B cell (primary cell): ENCODE data around the gene BTN3A1. TPM values are rescaled to one million over a fixed set of nuclear protein-coding genes. Genes with fewer than 3 reads are reported as not detected.

Experiments used
- ATAC-seq: fragments of 200-7000 bp; cut with Tn5 transposase; one replicate; pipeline ENCODE4 v1.10.0; 2021; ENCODE audit warnings: low read depth, mild to moderate bottlenecking, moderate number of reproducible peaks, moderate library complexity
- CTCF ChIA-PET: fragments of 350-600 bp; sonication (Branson Sonifier 250); formaldehyde crosslinking; loops from one replicate; lab custom pipeline; 2021; ENCODE audit warnings: antibody characterized with exemption, inconsistent platforms; lab: Charles Lee
- POLR2A ChIA-PET: fragments of 350-600 bp; sonication (Branson Sonifier 250); formaldehyde crosslinking; loops from one replicate; lab custom pipeline; 2021; ENCODE audit warnings: antibody characterized with exemption; lab: Charles Lee
- DNase-seq: peaks from one replicate; pipeline ENCODE4 v3.0.0; 2013
- H2AFZ ChIP-seq: 2 replicates; pipeline ENCODE4 v1.6.1; 2012; ENCODE audit warnings: mild to moderate bottlenecking, low read depth, low read length; ENCODE audit not compliant: insufficient read depth, poor library complexity, severe bottlenecking
- H3K27ac ChIP-seq, 2 donors: 1 replicate in 1 of 2; 2 replicates in 1 of 2; pipeline ENCODE4 v1.5.1; 2012 to 2013; ENCODE audit warnings: low read length in 2 of 2, mild to moderate bottlenecking in 2 of 2, moderate library complexity in 1 of 2
- H3K27me3 ChIP-seq, 4 experiments: fragments of 200-600 bp in 1 of 4; sonication (generic) in 1 of 4; replicated peaks in 1 of 4; 1 replicate in 2 of 4; 2 replicates in 2 of 4; pipeline versions ENCODE4 v1.6.1 to v1.7.0; 2013 to 2016; ENCODE audit warnings: low read length in 3 of 4, mild to moderate bottlenecking in 2 of 4, mixed read lengths in 1 of 4, moderate library complexity in 1 of 4; ENCODE audit not compliant: insufficient read depth in 4 of 4, control insufficient read depth in 3 of 4; ENCODE audit errors: control extremely low read depth in 1 of 4
- H3K36me3 ChIP-seq, 2 experiments: replicated peaks in 1 of 2; 1 replicate in 1 of 2; 2 replicates in 1 of 2; pipeline versions ENCODE4 v1.6.1 to v1.7.1; 2013; ENCODE audit warnings: low read length in 1 of 2; ENCODE audit not compliant: insufficient read depth in 2 of 2, control insufficient read depth in 1 of 2; ENCODE audit errors: control extremely low read depth in 1 of 2, extremely low read depth in 1 of 2
- H3K4me1 ChIP-seq, 2 donors: fragments of 200-600 bp in 1 of 2; sonication (generic) in 1 of 2; 1 replicate in 1 of 2; 2 replicates in 1 of 2; pipeline versions ENCODE4 v1.5.1 to v1.6.1; 2013 to 2017; ENCODE audit warnings: low read length in 2 of 2; ENCODE audit not compliant: control insufficient read depth in 2 of 2, insufficient read depth in 2 of 2
- H3K4me2 ChIP-seq: replicated peaks from 2 replicates; pipeline ENCODE3; 2012; ENCODE audit warnings: mild to moderate bottlenecking, low read depth, low read length; ENCODE audit not compliant: poor library complexity, severe bottlenecking
- H3K4me3 ChIP-seq, 5 experiments: fragments of 200-600 bp in 1 of 5; sonication (generic) in 1 of 5; 1 replicate in 3 of 5; 2 replicates in 2 of 5; pipeline versions ENCODE4 v1.5.1 to v1.7.0; 2011 to 2016; ENCODE audit warnings: low read length in 4 of 5, mild to moderate bottlenecking in 4 of 5, low read depth in 2 of 5, control low read depth in 1 of 5, moderate library complexity in 1 of 5; ENCODE audit not compliant: insufficient read depth in 1 of 5; ENCODE audit errors: control extremely low read depth in 1 of 5, extremely low read depth in 1 of 5
- H3K79me2 ChIP-seq: fragments of 200-600 bp; sonication (generic); one replicate; pipeline ENCODE4 v1.6.0; 2016; ENCODE audit warnings: low read length; ENCODE audit not compliant: control insufficient read depth, insufficient read depth
- H3K9ac ChIP-seq: fragments of 200-600 bp; sonication (generic); 2 replicates; pipeline ENCODE4 v1.6.1; 2017; ENCODE audit warnings: mild to moderate bottlenecking, low read length, moderate library complexity
- H3K9me3 ChIP-seq, 3 donors: one replicate each; pipeline versions ENCODE4 v1.6.1 to v1.7.1; 2013; ENCODE audit warnings: low read length in 2 of 3; ENCODE audit not compliant: control insufficient read depth in 2 of 3, insufficient read depth in 1 of 3; ENCODE audit errors: control extremely low read depth in 1 of 3
- H4K20me1 ChIP-seq: 2 replicates; pipeline ENCODE4 v1.6.0; 2012; ENCODE audit warnings: mild to moderate bottlenecking, low read length; ENCODE audit not compliant: insufficient read depth, control insufficient read depth, poor library complexity, severe bottlenecking
- H3K27ac Mint-ChIP-seq: one replicate; pipeline ENCODE4 v1.8.0; 2021; ENCODE audit warnings: mixed read lengths
- H3K27me3 Mint-ChIP-seq: one replicate; pipeline ENCODE4 v1.8.0; 2021; ENCODE audit warnings: mixed read lengths
- H3K4me1 Mint-ChIP-seq: one replicate; pipeline ENCODE4 v1.8.0; 2021; ENCODE audit warnings: mixed read lengths
- H3K4me3 Mint-ChIP-seq: one replicate; pipeline ENCODE4 v1.8.0; 2021; ENCODE audit warnings: mixed read lengths
- H3K9me3 Mint-ChIP-seq: one replicate; pipeline ENCODE4 v1.8.0; 2022; ENCODE audit warnings: mixed read lengths; ENCODE audit not compliant: insufficient read depth
- EZH2 ChIP-seq: IDR thresholded peaks from 2 replicates; pipeline ENCODE4 v1.6.1; 2012; ENCODE audit warnings: borderline replicate concordance, low read depth, mild to moderate bottlenecking, moderate library complexity, low read length; ENCODE audit not compliant: insufficient read depth, poor library complexity, severe bottlenecking
- WGBS: methylation state at CpG from one replicate; pipeline ENCODE4 v1.1.5; 2013; ENCODE audit warnings: missing lambda C conversion rate; ENCODE audit not compliant: insufficient coverage; 5-methylcytosine and 5-hydroxymethylcytosine counted together
- intact Hi-C: fragments of 100-400 bp; cut with micrococcal nuclease; formaldehyde crosslinking; loops from one replicate; pipeline ENCODE4 v1.10.0; 2022
- polyA plus RNA-seq: library from polyadenylated mRNA; depleted of rRNA; stranded (reverse); fragments of >200 nt; gene quantifications from 2 replicates; pipeline ENCODE4 v1.2.3, GENCODE V29; 2012
- total RNA-seq, 2 donors: library from RNA; stranded (reverse); fragments of 120-200 nt in 1 of 2; gene quantifications; 1 replicate in 1 of 2; 2 replicates in 1 of 2; pipeline versions ENCODE4 v1.2.3 to v1.2.4, GENCODE V29; 2013 to 2022
- TF ChIP-seq, protein P1 (sequence below): fragments of 200-600 bp; IDR thresholded peaks from one replicate; pipeline ENCODE4 v1.8.0; 2022; ENCODE audit warnings: antibody characterized with exemption, mild to moderate bottlenecking

Gene BTN3A1
- total and polyA plus RNA-seq, 2 donors (not counting 1 experiment from before 2014, with no cell fraction given): 133 to 175 TPM

DNA sequence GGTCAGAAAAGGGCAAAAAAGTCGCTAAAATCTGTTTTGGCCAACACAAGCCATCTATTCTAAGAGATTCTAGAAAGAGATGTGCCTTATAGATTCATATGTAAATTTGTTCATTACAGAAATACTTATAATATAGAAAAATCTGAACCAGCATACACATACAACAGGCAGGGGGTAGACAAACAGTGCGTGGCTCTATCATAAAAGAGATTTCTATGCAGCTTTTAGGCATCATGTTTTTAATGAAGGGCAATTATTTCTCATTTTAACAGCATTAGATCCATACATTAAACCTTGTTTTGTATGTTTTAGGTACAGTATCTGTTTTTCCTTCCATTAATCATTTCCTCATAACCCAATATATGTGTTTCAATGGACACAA is 38.9 kb downstream of the BTN3A1 start:
- Histone ChIP-seq H3K4me1 (peaks cover 29 to 45% of the 10 kb centered on the region in 2 donors), H3K4me3 (peak overlapping the region; percentile 76 to 100 (median 87)), H3K27me3 (no peaks in the 10 kb centered on the region), H3K79me2 (peaks cover 26% of the 10 kb centered on the region), H3K4me2 (peak overlapping the region; percentile 84), H4K20me1 (no peaks in the 10 kb centered on the region), H3K36me3 (peaks cover 2 to 19% of the 10 kb centered on the region in 2 experiments), H3K9me3 (no peaks in the 10 kb centered on the region), H3K9ac (peak overlapping the region; percentile 99), H2AFZ (peak overlapping the region; percentile 91), H3K27ac (peak overlapping the region; percentile 94 to 96)
- H3K4me1 Mint-ChIP-seq: peaks cover 51% of the 10 kb centered on the region
- H3K27me3 Mint-ChIP-seq: no peaks in the 10 kb centered on the region
- ChIA-PET POLR2A (interaction anchor here (1.0 kb wide), 1 partner anchor 95 kb away, joined by 7 read pairs; no protein-coding TSS in a partner anchor), CTCF (interaction anchor here (0.6 kb wide), 1 partner anchor 1445 kb away, joined by 4 read pairs; no protein-coding TSS in a partner anchor)
- WGBS: no CpG with 5 or more reads among the region's 2 CpGs
- peak overlapping the region; percentile 98 for H3K4me3 Mint-ChIP-seq
- TF ChIP-seq, protein P1, sequence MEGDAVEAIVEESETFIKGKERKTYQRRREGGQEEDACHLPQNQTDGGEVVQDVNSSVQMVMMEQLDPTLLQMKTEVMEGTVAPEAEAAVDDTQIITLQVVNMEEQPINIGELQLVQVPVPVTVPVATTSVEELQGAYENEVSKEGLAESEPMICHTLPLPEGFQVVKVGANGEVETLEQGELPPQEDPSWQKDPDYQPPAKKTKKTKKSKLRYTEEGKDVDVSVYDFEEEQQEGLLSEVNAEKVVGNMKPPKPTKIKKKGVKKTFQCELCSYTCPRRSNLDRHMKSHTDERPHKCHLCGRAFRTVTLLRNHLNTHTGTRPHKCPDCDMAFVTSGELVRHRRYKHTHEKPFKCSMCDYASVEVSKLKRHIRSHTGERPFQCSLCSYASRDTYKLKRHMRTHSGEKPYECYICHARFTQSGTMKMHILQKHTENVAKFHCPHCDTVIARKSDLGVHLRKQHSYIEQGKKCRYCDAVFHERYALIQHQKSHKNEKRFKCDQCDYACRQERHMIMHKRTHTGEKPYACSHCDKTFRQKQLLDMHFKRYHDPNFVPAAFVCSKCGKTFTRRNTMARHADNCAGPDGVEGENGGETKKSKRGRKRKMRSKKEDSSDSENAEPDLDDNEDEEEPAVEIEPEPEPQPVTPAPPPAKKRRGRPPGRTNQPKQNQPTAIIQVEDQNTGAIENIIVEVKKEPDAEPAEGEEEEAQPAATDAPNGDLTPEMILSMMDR: no peak
- no peak for TF ChIP-seq EZH2
- ATAC-seq (no peak), DNase-seq (no peak)
- intact Hi-C loops: loop anchor here (1.0 to 2.0 kb wide), 7 partner anchors 16 to 170 kb away; partner anchors contain the start of genes BTN2A1, BTN3A1 and BTN3A2
- H3K9me3 Mint-ChIP-seq: no peaks in the 10 kb centered on the region
- H3K27ac Mint-ChIP-seq: peak overlapping the region; percentile 90

DNA sequence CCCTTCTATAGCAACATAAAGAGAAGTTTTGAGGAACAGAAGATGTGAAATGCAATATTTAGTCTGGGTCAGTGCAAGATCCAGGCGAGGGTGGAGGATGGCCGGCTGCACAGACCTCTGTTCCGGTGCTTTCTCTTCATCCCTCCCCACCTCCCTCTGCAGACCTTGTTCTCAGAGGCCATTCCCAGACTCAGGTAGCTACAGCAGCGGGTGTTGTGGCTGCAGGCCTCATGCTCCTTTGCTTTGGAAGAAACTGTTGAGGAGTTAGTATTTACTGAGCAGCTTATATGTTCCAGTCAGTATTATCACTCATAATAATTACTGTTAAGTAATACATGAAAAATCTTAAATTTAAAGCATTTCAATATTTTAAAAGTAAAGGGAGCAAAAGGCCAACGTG is 39.9 kb downstream of the BTN3A1 start:
- H3K9me3 ChIP-seq: no peaks in the 10 kb centered on the region
- no peak for TF ChIP-seq EZH2
- TF ChIP-seq, protein P1: no peak
- WGBS: no CpG with 5 or more reads among the region's 5 CpGs
- peaks cover 2 to 27% of the 10 kb centered on the region in 2 experiments for H3K36me3 ChIP-seq
- H3K27ac Mint-ChIP-seq: no peak overlapping the region
- ATAC-seq (no peak), DNase-seq (no peak)
- H3K4me3 ChIP-seq: peak overlapping the region in 3 of 5 experiments; percentile 25 to 100 (median 76)
- ChIA-PET POLR2A (interaction anchor here (0.9 kb wide), 1 partner anchor 12 kb away, joined by 5 read pairs; no protein-coding TSS in a partner anchor), CTCF (interaction anchor here (0.9 kb wide), 1 partner anchor 153 kb away, joined by 3 read pairs; no protein-coding TSS in a partner anchor)
- peak overlapping the region; percentile 99 for H3K9ac ChIP-seq
- H4K20me1 ChIP-seq: no peaks in the 10 kb centered on the region
- peaks cover 30 to 47% of the 10 kb centered on the region in 2 donors for H3K4me1 ChIP-seq
- no peaks in the 10 kb centered on the region for H3K27me3 ChIP-seq
- peak overlapping the region; percentile 87 for H3K4me3 Mint-ChIP-seq
- H2AFZ ChIP-seq: peak overlapping the region; percentile 0
- intact Hi-C loops: loop anchor here (2.0 kb wide), 1 partner anchor 171 kb away; a partner anchor contains a TSS
- peak overlapping the region; percentile 84 for H3K4me2 ChIP-seq
- H3K4me1 Mint-ChIP-seq: peaks cover 56% of the 10 kb centered on the region
- H3K27me3 Mint-ChIP-seq: no peaks in the 10 kb centered on the region
- peaks cover 26% of the 10 kb centered on the region for H3K79me2 ChIP-seq
- H3K9me3 Mint-ChIP-seq: no peaks in the 10 kb centered on the region
- H3K27ac ChIP-seq: no peak overlapping the region
